Stimulated activated effector memory CD8-positive, alpha-beta T cell treated with anti-CD3 and anti-CD28 coated beads, Interleukin-12 subunit alpha, Interleukin-12 subunit beta, amount 100 ng/mL, for 72 hours (primary cell): ENCODE results near the gene ZMYM4.
"Not testable (repeated sequence)": the region's sequence is repeated elsewhere in the genome, so short reads cannot be mapped to it uniquely, and the experiment has no call there.

Source experiments
- ATAC-seq: fragments of 150-1000 bp; cut with Tn5 transposase; 2 replicates; pipeline ENCODE4 v1.10.0; 2021
- DNase-seq, 2 donors: peaks; one replicate each; pipeline ENCODE4 v3.0.0; 2021 to 2022; ENCODE audit warnings: low spot score in 2 of 2
- H3K27ac Mint-ChIP-seq: one replicate; pipeline ENCODE4 v1.8.0; 2022; ENCODE audit warnings: mild to moderate bottlenecking, mixed read lengths
- H3K36me3 Mint-ChIP-seq: one replicate; pipeline ENCODE4 v1.8.0; 2022; ENCODE audit warnings: mild to moderate bottlenecking, mixed read lengths
- H3K4me1 Mint-ChIP-seq: one replicate; pipeline ENCODE4 v1.8.0; 2022; ENCODE audit warnings: mixed read lengths
- H3K4me3 Mint-ChIP-seq: one replicate; pipeline ENCODE4 v1.8.0; 2022; ENCODE audit warnings: mild to moderate bottlenecking, mixed read lengths
- H3K9me3 Mint-ChIP-seq: one replicate; pipeline ENCODE4 v1.8.0; 2022; ENCODE audit warnings: mixed read lengths

ZMYM4 gene

GRCh38 chr1:35268282-35269200 is at the start of gene ZMYM4:
TSS of gene ZMYM4 (plus strand) at chr1:35268709. CDS start at chr1:35269047, 338 bp downstream.
- Mint-ChIP-seq H3K36me3 (peaks cover 12% of the 10 kb centered on the region), H3K27ac (peak within 1 kb of the TSS; percentile 96), H3K4me1 (peaks cover 23% of the 10 kb centered on the region), H3K4me3 (peak within 1 kb of the TSS; percentile 81), H3K9me3 (no peaks in the 10 kb centered on the region)
- ATAC-seq, result peak; percentile 96
- DNase-seq, result peak; percentile 71 to 93

- Mint-ChIP-seq H3K27ac (no peak overlapping the region), H3K36me3 (no peaks in the 10 kb centered on the region), H3K4me3 (no peak overlapping the region), H3K4me1 (no peaks in the 10 kb centered on the region), H3K9me3 (no peaks in the 10 kb centered on the region)
- DNase-seq (no peak), ATAC-seq (peak; percentile 55)
Observed at GRCh38 chr1:35220976-35221375, 47.5 kb upstream of the ZMYM4 start.

DNA sequence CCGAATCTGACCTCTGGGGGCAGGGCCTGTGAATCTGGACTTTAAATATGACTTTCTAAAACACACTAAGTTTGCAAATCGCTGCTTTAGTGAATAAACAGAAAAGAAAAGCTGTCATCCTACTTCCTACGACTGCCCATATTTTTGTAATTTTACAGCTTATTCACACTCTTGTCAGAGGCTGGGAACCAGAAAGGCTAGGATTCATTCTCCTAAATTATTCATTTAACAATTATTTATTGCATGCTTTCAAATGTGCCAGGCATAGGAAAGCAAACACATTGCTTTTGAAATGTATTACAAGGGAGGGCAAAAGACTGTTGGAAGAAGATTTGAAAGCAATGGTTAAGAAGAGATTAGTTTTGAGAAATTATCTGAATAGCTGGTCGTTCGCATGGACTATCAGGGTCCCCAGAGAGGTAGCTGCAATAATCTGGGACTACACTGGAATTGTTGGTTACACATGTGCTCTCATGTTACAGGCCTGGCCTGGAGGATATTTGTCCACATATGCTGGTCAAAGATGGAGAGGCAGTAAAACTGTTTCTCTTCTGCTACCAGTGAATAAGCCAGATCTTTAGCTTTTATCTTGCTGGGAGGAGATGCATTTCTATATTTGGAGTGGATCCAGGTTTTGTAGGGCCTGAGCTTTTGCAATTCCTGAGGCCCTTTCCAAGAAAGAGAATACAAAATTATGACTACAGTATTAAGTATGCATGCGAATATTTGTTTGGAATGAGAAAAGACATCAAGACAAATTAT is 46.0 kb upstream of the ZMYM4 start:
- Mint-ChIP-seq H3K4me1 (no peaks in the 10 kb centered on the region), H3K9me3 (no peaks in the 10 kb centered on the region), H3K27ac (no peak overlapping the region), H3K4me3 (no peak overlapping the region), H3K36me3 (no peaks in the 10 kb centered on the region)
- DNase-seq (no peak), ATAC-seq (no peak)

DNA sequence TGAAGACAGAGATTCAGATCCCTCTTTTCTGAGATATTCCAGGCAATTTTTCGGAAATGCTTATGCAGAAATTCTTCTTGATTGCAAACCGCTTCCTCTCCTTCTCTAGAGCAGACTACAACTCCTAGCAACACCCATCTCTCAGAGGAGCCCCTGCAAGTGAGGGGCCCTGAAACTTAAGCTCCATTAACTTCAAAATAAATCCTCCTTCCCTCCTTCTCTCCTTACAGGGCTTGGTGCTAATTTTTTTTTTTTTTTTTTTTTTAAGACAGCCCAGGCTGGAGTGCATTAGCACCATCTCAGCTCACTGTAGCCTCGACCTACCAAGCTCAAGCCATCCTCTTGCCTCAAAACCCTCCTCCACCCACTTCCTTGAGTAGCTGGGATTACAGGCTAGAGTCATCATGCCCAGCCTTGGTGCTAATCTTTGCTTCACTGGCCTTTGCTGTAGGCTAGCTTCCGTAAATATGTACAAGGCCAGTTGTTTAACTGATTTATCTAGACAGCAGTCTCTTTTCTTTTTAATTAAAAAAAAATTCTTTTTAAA is 45.4 kb upstream of the ZMYM4 start:
- no peaks in the 10 kb centered on the region for H3K36me3 Mint-ChIP-seq
- no peak overlapping the region for H3K27ac Mint-ChIP-seq
- no peaks in the 10 kb centered on the region for H3K9me3 Mint-ChIP-seq
- DNase-seq, result no peak
- ATAC-seq, result no peak
- H3K4me1 Mint-ChIP-seq, result no peaks in the 10 kb centered on the region
- no peak overlapping the region for H3K4me3 Mint-ChIP-seq

- peaks cover 12% of the 10 kb centered on the region for H3K4me1 Mint-ChIP-seq
- ATAC-seq (no peak), DNase-seq (no peak)
- H3K36me3 Mint-ChIP-seq, result no peaks in the 10 kb centered on the region
- no peak overlapping the region for H3K4me3 Mint-ChIP-seq
- H3K27ac Mint-ChIP-seq, result no peak overlapping the region
- no peaks in the 10 kb centered on the region for H3K9me3 Mint-ChIP-seq
Observed at GRCh38 chr1:35226546-35226945, 42.0 kb upstream of the ZMYM4 start.

DNA sequence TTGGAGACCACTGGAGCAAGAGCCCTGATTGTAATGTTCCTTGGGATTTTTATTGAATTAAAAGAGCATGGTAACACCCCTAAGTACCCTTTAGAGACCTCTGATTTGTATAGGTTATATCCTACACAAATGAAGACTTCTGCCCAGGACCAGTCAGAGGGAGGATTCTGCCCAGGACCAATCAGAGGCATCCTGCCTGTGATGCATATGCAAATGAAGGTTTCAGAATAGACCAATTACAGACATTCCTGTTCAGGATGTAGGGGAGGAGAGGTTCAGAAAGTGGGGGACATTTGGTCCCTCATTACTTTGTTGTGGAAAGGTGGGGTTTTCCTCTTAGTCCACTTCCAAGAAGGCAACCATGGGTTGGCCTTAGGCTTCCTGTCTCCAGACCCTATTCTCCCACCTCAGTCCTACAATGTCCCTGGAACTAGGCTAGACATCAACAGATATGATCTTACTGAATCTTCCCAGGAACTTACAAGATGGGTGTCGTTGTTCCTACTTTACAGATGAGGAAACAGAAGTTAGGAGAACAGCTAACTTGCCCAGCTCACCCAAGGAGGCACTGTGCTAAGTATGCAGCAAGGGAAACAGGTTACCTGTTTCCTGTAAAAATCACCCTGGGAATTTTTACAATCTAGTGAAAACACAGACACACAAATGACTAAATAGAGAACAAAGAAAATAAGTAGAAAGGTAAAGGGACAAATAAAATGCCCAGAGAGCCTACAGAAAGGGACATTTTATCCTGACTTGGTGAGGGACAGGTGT is 38.7 kb upstream of the ZMYM4 start:
- no peaks in the 10 kb centered on the region for H3K9me3 Mint-ChIP-seq
- ATAC-seq, result peak; percentile 32
- H3K36me3 Mint-ChIP-seq, result no peaks in the 10 kb centered on the region
- no peak overlapping the region for H3K4me3 Mint-ChIP-seq
- no peak overlapping the region for H3K27ac Mint-ChIP-seq
- no peak for DNase-seq
- peaks cover 12% of the 10 kb centered on the region for H3K4me1 Mint-ChIP-seq

DNA sequence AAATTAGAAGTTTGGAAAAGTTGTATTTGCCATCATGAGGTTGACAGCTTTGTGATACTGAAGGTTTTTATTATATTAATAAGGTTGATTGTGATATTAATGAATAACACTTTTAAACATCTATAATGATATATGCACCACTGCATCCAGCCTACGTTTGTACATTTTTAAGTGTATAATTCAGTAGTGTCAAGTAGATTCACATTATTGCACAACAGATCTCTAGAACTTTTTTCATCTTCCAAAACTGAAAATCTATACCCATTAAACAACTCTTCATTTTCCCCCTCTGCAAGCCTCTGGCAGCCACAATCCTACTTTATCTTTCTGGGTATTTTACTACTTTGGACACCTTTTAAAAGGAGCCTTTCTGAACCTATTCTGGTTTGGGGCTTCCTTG is 37.2 kb upstream of the ZMYM4 start:
- Mint-ChIP-seq H3K27ac (no peak overlapping the region), H3K4me3 (no peak overlapping the region), H3K36me3 (no peaks in the 10 kb centered on the region), H3K4me1 (peaks cover 12% of the 10 kb centered on the region), H3K9me3 (no peaks in the 10 kb centered on the region)
- ATAC-seq (no peak), DNase-seq (no peak)

GRCh38 chr1:35236772-35237171 is 31.7 kb upstream of the ZMYM4 start:
- not testable (repeated sequence) for H3K9me3 Mint-ChIP-seq, H3K36me3 Mint-ChIP-seq, DNase-seq, H3K4me3 Mint-ChIP-seq, H3K27ac Mint-ChIP-seq, H3K4me1 Mint-ChIP-seq, ATAC-seq

GRCh38 chr1:35243691-35244090 is 24.8 kb upstream of the ZMYM4 start:
- DNase-seq (no peak), ATAC-seq (no peak)
- Mint-ChIP-seq H3K9me3 (no peaks in the 10 kb centered on the region), H3K4me3 (no peak overlapping the region), H3K36me3 (no peaks in the 10 kb centered on the region), H3K4me1 (no peaks in the 10 kb centered on the region), H3K27ac (peak overlapping the region; percentile 26)

GRCh38 chr1:35247256-35247655 is 21.3 kb upstream of the ZMYM4 start:
- H3K27ac Mint-ChIP-seq, result no peak overlapping the region
- H3K4me1 Mint-ChIP-seq, result no peaks in the 10 kb centered on the region
- H3K4me3 Mint-ChIP-seq, result no peak overlapping the region
- H3K9me3 Mint-ChIP-seq, result no peaks in the 10 kb centered on the region
- ATAC-seq (no peak), DNase-seq (no peak)
- H3K36me3 Mint-ChIP-seq, result no peaks in the 10 kb centered on the region

DNA sequence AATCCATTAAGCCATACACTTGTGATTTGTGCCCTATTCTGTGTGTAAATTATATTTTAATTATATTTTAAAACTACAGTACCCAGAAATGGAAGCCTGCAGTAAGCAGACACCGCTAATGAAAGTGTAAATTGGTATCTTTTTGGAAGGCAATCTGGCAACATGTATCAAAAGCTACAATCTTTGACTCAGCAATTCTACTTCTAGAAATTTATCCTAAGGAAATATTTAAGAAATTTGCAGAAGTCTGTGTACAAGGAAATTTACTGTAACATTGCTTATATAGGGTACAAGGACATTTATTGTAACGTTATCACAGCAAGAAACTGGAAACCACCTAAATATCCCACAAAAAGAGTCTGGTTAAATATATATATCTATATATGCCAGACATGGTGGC is 14.6 kb upstream of the ZMYM4 start:
- H3K36me3 Mint-ChIP-seq, result no peaks in the 10 kb centered on the region
- H3K27ac Mint-ChIP-seq, result no peak overlapping the region
- ATAC-seq (no peak), DNase-seq (no peak)
- no peaks in the 10 kb centered on the region for H3K4me1 Mint-ChIP-seq
- no peaks in the 10 kb centered on the region for H3K9me3 Mint-ChIP-seq
- no peak overlapping the region for H3K4me3 Mint-ChIP-seq

- H3K27ac Mint-ChIP-seq, result no peak overlapping the region
- H3K9me3 Mint-ChIP-seq, result no peaks in the 10 kb centered on the region
- H3K4me1 Mint-ChIP-seq, result no peaks in the 10 kb centered on the region
- DNase-seq (no peak), ATAC-seq (no peak)
- H3K36me3 Mint-ChIP-seq, result no peaks in the 10 kb centered on the region
- no peak overlapping the region for H3K4me3 Mint-ChIP-seq
Observed at GRCh38 chr1:35255276-35255675, 13.2 kb upstream of the ZMYM4 start.

DNA sequence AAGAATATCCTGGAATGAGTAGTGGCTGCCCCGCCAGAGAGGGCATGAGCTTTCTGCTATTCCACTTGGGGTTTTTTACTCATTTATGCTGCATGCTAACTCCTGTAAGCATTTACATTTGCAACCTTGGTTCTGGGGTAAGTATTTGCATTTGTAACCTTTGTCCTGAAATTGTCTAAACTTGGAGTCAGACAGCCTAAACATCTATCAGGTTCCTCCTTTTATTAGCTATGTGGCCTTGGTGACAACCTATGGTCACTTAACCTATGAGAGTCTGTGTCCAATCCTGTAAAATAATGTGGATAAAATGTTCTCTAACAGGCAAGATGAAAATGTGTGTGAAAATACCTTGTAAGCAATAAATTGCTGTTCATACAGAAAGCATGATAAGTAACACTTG is 8.9 kb upstream of the ZMYM4 start:
- Mint-ChIP-seq H3K4me1 (no peaks in the 10 kb centered on the region), H3K27ac (no peak overlapping the region), H3K4me3 (no peak overlapping the region), H3K9me3 (no peaks in the 10 kb centered on the region), H3K36me3 (no peaks in the 10 kb centered on the region)
- DNase-seq (no peak), ATAC-seq (no peak)

- Mint-ChIP-seq H3K4me1 (no peaks in the 10 kb centered on the region), H3K4me3 (no peak overlapping the region), H3K36me3 (no peaks in the 10 kb centered on the region), H3K9me3 (no peaks in the 10 kb centered on the region), H3K27ac (no peak overlapping the region)
- DNase-seq (no peak), ATAC-seq (no peak)
Observed at GRCh38 chr1:35261412-35262120, 6.9 kb upstream of the ZMYM4 start.
